KOPT-K1 (cell line): ENCODE results near the gene DENND1C.
A peak's percentile ranks its signal among the peaks of the same experiment; 100 is the strongest.
"Not testable (repeated sequence)": the region's sequence is repeated elsewhere in the genome, so short reads cannot be mapped to it uniquely, and the experiment has no call there.

Experiments used
- H3K27ac ChIP-seq: fragments of 200-600 bp; sonication (generic); 2 replicates; pipeline ENCODE4 v1.5.1; 2016; ENCODE audit warnings: antibody characterized with exemption, mild to moderate bottlenecking, low read depth, low read length; ENCODE audit not compliant: poor library complexity, severe bottlenecking
- H3K36me3 ChIP-seq: fragments of 200-600 bp; sonication (generic); 2 replicates; pipeline ENCODE4 v1.5.1; 2017; ENCODE audit warnings: antibody characterized with exemption, mild to moderate bottlenecking, low read length, moderate library complexity; ENCODE audit not compliant: insufficient read depth
- H3K9me3 ChIP-seq: fragments of 200-600 bp; sonication (generic); 2 replicates; pipeline ENCODE4 v1.5.1; 2017; ENCODE audit warnings: antibody characterized with exemption, low read length, mild to moderate bottlenecking; ENCODE audit not compliant: insufficient read depth, poor library complexity, severe bottlenecking

DENND1C gene

DNA sequence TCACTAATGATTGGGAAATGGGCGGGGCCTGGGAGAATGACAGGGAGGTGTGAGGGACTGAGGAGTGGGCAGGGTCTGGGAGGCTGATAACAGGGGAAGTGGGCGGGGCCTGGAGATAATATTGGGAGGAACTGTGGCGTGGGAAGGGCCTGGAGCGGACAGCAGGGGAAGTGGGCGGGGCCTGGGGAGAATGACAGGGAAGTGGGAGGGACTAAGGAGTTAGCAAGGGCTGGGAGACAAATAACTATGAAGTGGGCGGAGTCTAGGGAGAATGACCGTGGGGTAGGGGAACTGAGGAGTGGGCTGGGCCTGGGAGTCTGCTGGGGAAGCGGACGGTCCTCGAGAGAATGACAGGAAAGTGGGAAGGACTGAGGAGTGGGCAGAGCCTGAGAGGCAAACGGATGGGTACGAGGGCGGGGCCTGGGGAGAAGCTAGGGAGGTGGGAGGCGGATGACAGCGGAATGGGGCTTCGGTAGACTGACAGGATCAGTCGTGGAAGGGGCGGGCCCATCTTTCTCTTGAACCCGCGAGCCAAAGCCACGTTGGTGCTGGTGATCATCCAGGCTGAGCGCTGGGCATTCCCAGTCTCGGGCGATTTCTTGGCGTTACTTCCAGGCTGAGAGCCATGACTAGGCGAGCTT is 34.6 kb upstream of the DENND1C start:
- Histone ChIP-seq H3K27ac (peak overlapping the region; percentile 65), H3K36me3 (no peaks in the 10 kb centered on the region), H3K9me3 (no peaks in the 10 kb centered on the region)

DNA sequence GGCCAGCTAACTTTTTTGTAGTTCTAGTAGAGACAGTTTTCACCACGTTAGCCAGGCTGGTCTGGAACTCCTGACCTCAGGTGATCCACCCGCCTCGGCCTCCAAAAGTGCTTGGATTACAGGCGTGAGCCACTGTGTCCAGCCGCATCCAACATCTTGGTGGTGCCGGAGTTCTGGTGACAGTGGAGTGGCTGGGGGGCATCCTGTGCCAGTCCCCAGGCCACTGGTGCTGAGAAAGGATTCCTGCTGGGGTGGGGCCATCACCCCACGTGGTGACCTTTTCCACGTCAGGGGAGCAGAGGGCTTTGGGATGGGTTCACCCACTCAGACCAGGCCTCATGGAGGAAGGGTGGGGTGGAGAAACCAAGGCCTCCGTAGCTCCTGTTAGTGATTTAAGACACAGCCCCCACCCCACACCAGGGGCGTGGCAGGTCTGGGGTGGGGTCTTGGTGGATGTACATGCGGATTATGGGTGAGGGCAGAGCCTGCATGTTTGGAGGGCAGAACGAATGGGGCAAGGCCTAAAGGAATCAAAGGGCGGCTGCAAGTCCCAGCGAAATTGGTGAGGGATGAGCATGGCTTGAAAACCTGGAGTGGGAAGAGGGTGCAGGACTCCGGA is 33.4 kb upstream of the DENND1C start:
- Histone ChIP-seq H3K9me3 (no peaks in the 10 kb centered on the region), H3K36me3 (no peaks in the 10 kb centered on the region), H3K27ac (no peak overlapping the region)

DNA sequence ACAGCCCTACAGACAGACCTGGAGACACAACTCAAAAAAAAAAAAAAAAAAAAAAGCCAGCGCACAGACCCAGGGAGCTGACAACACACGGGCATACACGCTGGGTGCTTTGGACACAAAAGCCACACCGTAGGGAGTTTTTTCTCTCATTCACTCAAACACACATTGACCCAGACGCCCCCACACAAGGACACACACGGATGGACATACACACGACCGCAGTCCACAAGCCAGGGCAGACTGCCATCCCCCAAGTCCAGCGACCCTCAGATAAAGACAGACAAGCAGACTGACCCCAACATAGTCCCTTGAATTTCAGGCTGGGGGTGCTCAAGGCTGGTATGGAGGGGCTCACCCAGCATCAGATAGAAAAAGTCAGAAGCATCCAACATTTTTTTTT is 32.5 kb upstream of the DENND1C start:
- Histone ChIP-seq H3K9me3 (no peaks in the 10 kb centered on the region), H3K36me3 (no peaks in the 10 kb centered on the region), H3K27ac (no peak overlapping the region)

DNA sequence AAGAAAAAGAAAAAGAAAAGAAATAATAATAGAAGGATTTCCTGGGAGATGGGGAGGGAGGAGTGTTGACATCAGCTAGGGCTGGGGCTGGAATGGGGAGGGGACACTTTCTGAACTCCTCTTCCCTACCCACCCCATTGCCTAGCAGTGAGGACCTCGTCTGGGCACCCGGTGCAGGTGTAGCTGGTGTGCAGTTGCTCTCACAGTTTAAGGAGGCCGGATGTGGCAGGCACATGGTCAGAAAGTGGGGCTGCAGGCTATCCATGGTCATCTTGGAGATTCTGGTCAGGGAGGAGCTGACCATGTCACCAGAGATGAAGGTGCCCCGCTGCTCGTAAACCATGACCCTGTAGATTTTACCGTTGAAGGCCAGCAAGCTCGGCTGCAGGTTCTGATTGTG is 29.0 kb upstream of the DENND1C start:
- Histone ChIP-seq H3K9me3 (no peaks in the 10 kb centered on the region), H3K27ac (no peak overlapping the region), H3K36me3 (no peaks in the 10 kb centered on the region)

DNA sequence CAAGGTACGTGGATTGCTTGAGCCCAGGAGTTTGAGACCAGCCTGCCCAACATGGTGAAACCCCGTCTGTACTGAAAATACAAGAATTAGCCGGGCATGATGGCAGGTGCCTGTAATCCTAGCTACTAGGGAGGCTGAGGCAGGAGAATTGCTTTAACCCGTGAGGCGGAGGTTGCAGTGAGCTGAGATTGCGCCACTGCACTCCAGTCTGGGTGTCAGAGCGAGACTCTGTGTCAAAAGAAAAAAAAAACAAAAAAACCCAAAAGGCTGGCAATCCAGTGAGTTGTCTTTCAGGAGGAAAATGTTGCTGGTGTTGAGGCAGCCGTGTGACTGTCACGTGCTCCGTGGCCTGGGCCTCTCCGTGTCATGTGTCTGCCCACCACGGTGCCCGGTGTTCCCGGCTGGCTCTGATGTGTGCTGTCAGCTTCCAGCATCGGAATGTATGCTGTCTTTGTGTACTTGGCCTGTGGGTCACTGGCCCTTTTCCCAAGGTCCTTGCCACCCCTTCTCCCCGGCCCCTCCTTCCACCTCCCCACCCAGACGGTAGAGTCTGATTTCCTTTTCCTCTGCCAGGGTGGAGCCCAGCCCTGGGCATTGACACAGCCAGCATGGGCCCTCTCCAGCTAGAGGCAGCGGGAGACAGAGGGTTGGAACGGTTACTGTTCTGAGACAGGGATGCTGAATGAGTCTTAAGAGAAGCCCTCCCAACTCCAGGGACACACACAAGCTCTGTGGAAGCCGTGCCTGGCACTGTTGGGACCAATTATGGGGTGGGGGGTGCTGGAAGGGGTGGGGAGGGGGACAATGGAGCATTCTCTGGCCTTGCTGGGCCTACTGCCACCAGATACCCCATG is 27.8 kb upstream of the DENND1C start:
- H3K36me3 ChIP-seq: no peaks in the 10 kb centered on the region
- H3K27ac ChIP-seq: no peak overlapping the region
- H3K9me3 ChIP-seq: no peaks in the 10 kb centered on the region

DNA sequence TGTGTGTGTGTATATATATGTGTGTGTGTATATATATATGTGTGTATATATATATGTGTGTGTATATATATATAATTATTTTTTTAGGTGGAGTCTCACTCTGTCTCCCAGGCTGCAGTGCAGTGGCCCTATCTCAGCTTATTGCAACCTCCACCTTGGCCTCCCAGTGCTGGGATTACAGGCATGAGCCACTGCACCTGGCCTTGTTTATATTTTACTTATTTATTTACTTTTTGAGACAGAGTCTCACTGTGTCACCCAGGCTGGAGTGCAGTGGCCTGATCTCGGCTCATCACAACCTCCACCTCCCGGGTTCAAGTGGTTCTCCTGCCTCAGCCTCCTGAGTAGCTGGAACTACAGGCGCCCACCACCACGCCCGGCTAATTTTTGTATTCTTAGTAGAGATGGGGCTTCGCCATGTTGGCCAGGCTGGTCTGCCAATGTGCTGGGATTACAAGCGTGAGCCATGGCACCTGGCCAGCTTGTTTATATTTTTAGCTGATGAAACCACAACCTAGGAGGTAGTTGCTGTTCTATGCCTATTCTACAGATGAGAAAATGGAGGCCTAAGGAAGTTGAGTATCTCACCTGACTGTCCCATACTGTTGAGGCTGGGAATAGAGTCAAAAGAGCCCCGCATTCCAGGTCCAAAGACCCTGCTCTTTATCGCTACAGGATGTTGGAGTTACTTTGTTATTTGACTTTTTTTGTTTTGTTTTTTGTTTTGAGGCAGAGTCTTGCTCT is 26.6 kb upstream of the DENND1C start:
- not testable (repeated sequence) for H3K27ac ChIP-seq, H3K9me3 ChIP-seq, H3K36me3 ChIP-seq

DNA sequence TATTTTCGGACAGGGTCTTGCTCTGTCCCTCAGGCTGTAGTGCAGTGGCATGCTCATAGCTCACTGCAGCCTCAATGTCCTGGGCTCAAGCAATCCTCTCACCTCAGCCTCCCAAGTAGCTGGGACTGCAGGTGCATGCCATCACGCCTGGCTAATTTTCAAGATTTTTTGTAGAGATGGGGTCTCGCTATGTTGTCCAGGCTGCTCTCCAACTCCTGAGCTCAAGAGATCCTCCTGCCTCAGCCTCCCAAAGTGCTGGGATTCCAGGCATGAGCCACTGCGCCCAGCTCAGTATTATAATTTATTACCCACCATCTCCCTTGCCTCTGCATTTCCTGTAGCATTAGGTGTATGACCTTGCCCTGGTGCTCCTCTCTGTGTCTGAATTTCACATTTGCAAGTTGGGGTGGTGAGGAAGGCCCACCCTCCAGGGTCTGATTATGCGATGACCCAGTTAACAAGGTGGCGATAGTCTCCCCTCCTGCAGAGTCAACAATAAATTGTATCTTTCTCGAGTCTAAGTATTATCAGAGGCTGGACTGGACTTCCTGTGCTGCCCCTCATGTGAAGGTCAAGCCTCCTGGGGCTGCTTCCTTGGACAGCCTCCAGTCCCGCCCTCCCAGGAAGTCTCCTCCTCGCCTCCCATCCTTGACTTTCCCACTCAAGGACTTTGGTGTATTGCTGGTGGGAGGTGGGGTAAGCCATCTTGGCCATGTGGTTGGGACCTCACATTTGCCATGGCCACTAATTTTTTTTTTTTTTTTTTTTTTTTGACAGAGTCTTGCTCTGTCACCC is 22.0 kb upstream of the DENND1C start:
- no peaks in the 10 kb centered on the region for H3K9me3 ChIP-seq
- H3K27ac ChIP-seq: no peak overlapping the region
- H3K36me3 ChIP-seq: no peaks in the 10 kb centered on the region

DNA sequence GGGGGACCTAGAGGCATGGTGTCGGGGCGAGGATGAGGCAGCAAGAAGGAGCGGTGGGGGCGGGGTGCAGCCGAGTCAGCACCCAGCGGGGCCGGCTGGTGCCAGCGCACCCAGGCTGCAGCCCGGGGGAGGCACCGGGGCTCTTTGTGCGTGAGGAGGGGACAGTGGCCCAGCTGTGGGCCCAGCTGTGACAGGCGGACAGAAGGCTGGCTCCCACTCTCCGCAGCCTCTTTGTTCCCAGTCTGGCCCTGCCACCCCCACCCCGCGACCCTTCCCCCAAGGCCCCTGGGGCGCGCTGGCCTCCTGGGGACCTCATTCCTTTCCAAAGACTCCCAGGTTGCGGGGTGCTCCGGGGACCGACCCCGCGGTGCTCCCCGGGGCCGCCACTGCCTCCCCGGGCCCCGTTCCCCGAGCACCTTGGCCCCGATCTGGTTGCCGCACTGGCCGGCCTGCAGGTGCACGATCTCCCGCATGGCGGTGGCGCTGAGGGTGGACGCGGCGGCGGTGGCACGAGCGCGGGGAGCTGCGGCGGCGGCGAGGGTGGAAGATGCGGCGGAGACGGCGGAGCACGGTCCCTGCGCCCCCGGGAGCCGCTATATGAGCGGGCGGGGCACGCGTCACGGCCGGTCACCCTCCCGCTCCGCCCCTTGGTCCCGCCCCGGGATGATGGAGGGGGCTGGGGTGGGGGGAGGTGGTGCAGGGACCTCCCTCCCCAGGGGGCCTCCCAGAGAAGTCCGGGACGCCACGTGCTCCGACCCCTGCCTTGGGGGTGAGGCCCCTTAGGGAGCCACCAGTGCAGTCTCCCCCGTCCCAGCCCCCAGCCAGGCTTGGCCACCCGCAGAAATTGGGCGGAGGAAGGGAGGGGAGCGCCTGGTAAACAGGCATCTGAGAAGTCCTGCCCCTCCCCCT is 20.4 kb upstream of the DENND1C start, which contains the start of gene TUBB4A:
TSS of gene TUBB4A (minus strand) at position 570 of the 909 bp plus-strand sequence. CDS start at position 473, 97 bp downstream.
- H3K27ac ChIP-seq: peak within 1 kb of the TSS; percentile 3
- no peaks in the 10 kb centered on the region for H3K36me3 ChIP-seq
- H3K9me3 ChIP-seq: no peaks in the 10 kb centered on the region

DNA sequence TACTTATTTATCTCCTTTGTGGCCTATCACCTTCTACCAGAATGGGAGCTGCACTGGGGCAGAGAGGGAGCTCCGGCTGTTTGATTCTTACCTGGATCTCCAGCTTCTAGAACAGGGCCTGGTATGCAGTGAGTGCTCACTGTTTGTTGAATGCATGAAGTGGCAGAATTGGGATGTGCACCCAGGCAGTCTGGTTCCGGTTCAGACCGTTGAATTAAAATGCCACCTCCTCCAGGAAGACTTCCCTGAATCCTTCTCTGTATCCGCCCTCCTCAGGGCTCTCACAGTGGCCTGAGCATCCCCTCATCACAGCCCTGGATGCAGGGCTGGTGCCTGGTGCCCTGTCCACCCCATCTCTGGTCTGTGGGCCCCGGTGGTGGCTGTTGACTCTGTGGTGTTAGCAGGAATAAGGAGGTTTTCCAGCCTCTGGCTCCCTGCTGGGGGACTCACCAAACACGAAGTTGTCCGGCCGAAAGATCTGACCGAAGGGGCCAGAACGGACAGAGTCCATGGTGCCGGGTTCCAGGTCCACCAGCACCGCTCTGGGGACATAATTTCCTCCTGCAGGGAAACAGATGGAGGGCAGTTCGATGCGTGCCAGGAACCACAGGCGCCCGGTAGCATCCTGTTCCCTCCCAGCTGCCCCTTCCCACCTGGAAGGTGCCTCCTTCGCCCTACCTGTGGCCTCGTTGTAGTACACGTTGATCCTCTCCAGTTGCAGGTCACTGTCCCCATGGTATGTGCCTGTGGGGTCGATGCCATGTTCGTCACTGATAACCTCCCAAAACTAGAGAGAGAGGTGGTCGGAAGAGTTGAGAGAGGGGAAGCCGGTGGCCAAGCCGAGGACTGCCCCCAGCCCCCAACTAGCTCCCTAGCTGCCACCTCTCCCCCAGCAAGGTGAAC is 19.5 kb upstream of the DENND1C start:
- H3K36me3 ChIP-seq: no peaks in the 10 kb centered on the region
- no peak overlapping the region for H3K27ac ChIP-seq
- H3K9me3 ChIP-seq: no peaks in the 10 kb centered on the region

DNA sequence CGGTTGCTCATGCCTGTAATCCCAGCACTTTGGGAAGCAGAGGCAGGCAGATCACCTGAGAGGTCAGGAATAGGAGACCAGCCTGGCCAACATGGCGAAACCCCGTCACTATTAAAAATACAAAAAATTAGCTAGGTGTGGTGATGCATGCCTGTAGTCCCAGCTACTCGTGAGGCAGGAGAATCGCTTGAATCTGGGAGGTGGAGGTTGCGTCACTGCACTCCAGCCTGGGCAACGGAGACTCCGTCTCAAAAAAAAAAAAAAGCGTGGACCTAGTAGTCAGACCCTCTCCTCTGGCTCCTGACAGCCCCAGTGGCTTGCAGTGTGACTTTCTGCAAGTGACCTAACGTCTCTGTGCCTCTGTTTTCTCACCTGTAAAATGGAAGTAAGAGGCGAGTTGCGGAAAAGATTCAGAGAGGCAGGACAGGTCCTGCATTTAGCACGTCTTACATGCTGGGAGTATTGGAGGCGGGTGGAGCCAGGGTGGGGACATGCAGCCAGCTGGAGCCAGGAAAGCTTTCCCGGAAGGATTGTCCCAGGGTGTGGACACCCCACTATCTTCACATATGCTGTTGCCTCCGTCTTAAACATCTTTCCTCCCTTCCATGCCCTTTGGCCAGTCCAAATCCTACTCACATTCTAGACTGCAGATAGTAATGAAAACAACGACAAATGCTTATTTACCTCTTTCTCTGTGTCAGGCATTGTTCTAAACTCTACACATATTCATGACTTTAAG is 17.6 kb upstream of the DENND1C start:
- Histone ChIP-seq H3K27ac (no peak overlapping the region), H3K36me3 (no peaks in the 10 kb centered on the region), H3K9me3 (no peaks in the 10 kb centered on the region)

DNA sequence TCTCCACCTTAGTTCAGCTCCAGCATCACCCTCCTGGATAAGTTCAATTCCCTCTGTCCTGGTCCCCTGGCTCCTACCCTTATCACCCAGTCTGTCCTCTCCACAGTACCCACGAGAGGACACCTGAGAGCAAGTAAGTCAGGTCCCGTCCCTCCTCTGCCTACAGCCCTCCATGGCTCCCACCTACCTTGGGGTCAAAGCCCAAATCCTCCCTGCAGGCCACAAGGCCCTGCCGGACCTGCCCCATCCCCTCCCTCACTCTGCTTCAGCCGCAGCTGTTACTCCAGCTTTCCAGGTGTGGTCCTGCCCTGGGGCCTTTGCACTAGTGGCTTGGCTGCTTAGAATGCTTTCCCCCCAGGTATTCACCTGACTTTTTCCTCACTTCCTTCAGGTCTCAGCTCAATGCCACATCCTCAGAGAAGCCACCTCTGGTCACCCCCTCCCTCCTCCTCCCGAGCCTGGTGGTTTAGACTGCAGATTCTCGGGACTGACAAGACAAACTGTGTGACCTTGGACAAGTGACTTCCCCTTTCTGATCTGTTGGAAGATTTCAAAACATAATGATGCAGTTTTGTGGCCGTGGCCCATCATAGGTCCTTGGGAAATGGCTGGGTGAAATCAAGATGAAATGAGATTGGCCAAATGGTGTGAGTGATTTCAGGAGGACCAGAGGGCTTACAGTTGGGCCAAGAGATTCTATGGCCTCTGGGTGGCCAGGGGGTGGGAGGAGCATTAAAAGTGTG is 16.9 kb upstream of the DENND1C start:
- no peak overlapping the region for H3K27ac ChIP-seq
- H3K9me3 ChIP-seq: no peaks in the 10 kb centered on the region
- H3K36me3 ChIP-seq: no peaks in the 10 kb centered on the region

DNA sequence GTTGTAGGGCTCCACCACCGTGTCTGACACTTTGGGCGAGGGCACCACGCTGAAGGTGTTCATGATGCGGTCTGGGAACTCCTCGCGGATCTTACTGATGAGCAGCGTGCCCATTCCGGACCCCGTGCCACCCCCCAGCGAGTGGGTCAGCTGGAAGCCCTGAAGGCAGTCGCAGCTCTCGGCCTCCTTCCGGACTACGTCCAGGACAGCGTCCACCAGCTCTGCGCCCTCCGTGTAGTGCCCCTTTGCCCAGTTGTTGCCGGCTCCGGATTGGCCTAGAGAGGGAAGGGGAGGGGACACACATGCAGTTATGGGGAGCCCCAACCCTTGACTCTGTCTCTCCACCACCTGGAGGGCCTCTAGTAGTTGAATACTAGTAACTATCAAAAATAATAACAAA is 14.4 kb upstream of the DENND1C start:
- H3K36me3 ChIP-seq: no peaks in the 10 kb centered on the region
- peaks cover 7% of the 10 kb centered on the region for H3K9me3 ChIP-seq

More for the DNA sequence above, 14.4 kb upstream of the DENND1C start:
- no peak overlapping the region for H3K27ac ChIP-seq
